ENCODE data around the gene TAF1B. TPM values are rescaled to one million over a fixed set of nuclear protein-coding genes. Genes with fewer than 3 reads are reported as not detected.

The TAF1B gene
- polyA plus RNA-seq, 4 donors = 23.2 to 35.0 (median 29.0) TPM

- DNase-seq (ENCODE audit: low read depth in 4 of 4, low spot score in 3 of 4) = no peak
Observed at GRCh38 chr2:9959262-9959661, 116.0 kb downstream of the TAF1B start.

DNA sequence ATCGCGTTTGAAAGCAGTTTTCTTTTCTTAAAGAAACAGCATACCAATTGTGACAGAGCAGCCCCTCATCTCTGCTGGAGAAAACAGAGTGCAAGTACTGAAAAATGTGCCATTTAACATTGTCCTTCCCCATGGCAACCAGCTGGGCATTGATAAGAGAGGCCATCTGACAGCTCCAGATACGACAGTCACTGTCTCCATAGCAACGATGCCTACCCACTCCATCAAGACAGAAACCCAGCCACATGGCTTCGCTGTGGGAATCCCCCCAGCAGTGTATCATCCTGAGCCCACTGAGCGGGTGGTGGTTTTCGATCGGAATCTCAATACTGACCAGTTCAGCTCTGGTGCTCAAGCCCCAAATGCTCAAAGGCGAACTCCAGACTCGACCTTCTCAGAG lies 117.7 kb downstream of the TAF1B start:
- DNase-seq (ENCODE audit: low read depth in 4 of 4, low spot score in 3 of 4) = no peak

DNA sequence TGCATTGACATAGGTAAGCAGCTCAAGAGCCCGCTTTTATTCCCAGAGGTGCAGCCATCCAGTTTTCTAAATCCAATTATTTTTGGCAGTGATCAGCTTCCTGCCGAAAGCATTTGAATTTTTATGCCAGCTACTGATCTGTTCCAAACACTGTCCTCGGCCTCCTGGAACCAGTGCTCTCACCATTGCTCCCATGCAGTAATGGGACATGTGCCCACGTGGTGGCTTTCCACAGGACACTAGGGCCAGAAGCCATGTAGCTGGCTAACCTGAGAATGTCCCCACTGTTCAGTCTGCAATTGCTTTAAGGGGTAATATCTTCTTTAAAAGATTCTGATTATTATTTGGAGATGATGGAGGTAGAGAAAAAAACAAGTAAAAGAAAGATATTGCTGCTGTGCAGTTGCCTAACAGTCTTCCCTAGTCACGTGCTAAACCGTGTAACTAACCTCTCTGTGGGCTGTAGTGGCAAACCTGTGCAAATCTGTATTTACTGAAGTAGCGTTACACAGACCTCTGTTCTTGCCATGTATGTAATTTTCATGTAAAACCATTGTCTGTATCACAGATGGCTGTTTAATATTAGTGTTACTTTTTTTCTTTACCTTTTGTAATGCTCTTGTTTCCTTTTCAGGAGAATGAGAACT lies 121.2 kb downstream of the TAF1B start:
- DNase-seq (ENCODE audit: low read depth in 4 of 4, low spot score in 3 of 4) = no peak

- no peak for DNase-seq (ENCODE audit: low read depth in 4 of 4, low spot score in 3 of 4)
Observed at GRCh38 chr2:9965119-9965822, 122.0 kb downstream of the TAF1B start.

- no peak for DNase-seq (ENCODE audit: low read depth in 4 of 4, low spot score in 3 of 4)
Observed at GRCh38 chr2:9966491-9967022, 123.3 kb downstream of the TAF1B start.

- no peak for DNase-seq (ENCODE audit: low read depth in 4 of 4, low spot score in 3 of 4)
Observed at GRCh38 chr2:9967053-9967775, 123.9 kb downstream of the TAF1B start.

GRCh38 chr2:9968553-9969497 lies 125.6 kb downstream of the TAF1B start:
- DNase-seq (ENCODE audit: low read depth in 4 of 4, low spot score in 3 of 4) = no peak

- no peak for DNase-seq (ENCODE audit: low read depth in 4 of 4, low spot score in 3 of 4)
Observed at GRCh38 chr2:9970200-9971044, 127.1 kb downstream of the TAF1B start.

DNA sequence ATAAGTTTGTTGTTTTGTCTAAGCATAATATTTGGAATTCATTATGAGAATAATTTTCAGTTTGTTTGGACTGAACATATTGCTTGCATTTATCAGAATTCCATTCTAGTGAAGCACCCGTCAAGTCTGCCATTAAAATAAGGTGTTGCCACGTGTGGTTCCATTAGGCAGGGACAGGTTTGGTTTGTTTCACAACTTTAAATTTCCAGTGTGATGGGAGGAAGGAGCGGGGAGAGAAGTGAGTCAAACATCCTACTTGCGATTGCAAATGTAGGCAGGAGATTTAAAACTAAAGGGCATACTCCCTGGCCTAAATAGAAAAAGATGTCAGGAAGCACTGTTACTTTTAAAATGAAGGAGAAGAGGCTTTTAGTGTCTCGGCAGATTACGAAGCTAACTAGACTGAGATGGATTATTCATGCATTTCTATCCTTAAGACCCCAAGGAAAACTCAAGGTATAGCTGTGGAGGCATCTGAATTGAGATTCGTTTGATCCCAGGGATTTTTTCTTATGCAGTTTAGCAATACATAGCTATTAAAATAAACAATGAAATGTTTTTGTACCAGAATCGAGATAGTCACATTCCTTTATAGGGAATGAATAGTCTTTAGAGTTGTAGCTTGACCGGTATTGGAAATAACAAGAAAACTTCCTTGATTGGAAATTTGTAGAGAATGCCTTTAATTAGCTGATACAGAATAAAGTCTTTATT lies 128.0 kb downstream of the TAF1B start:
- DNase-seq (ENCODE audit: low read depth in 4 of 4, low spot score in 3 of 4) = no peak

GRCh38 chr2:9971890-9972289 lies 128.6 kb downstream of the TAF1B start:
- no peak for DNase-seq (ENCODE audit: low read depth in 4 of 4, low spot score in 3 of 4)

- DNase-seq (ENCODE audit: low read depth in 4 of 4, low spot score in 3 of 4) = no peak
Observed at GRCh38 chr2:9972621-9973479, 129.6 kb downstream of the TAF1B start.

DNA sequence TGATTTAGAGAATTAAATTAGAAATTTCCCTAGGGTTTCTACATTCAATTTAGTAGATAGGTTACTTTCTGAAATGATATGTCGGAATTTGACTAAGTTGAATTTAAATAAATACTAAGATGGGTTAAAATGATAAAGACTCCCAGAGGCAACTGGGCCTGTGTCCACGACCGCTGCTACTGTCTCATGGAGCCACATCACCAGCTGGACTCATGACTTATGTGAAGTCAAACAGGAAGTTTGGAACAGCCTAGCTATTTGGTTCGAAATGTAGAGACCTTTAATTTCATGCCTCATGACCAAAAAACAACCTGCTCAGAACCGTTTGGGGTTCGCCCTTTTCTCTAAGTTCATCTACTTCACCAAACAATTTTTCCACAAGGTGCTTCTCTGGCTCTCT lies 130.4 kb downstream of the TAF1B start:
- no peak for DNase-seq (ENCODE audit: low read depth in 4 of 4, low spot score in 3 of 4)

DNA sequence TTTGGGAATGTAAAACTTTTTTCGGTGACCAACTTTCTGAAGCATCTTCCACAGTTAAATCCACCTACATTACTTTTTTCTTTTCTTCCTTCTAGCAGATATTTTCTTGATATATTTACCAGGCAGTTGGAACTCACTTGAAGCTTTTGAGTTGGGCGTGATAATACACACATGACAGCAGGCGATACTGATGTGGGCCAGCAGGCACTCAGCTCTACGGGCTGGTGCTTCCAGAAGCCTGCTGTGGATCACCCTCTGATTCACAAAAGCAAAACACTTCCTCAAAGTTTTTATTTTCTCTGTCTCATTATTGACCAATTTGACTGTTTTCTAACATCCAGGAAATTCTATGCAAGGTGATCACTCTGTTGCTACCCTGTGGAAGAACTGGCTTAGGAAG lies 131.1 kb downstream of the TAF1B start:
- DNase-seq (ENCODE audit: low read depth in 4 of 4, low spot score in 3 of 4) = no peak

DNA sequence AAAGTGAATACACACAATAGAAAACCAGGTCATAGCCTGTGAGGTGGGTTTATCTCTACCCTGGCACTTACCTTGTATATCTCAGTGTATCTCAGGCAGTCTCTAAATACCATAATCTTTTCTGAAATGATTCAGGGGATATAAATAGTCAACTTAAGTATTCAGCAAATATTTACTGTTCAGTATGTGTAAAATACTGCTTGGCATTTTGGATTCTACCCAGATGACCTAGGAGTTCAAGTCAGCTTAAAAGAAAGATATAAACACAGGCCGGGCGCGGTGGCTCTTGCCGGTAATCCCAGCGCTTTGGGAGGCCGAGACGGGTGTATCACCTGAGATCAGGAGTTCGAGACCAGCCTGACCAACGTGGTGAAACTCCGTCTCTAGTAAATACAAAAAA lies 132.1 kb downstream of the TAF1B start:
- no peak for DNase-seq (ENCODE audit: low read depth in 4 of 4, low spot score in 3 of 4)

GRCh38 chr2:9975805-9976447 lies 132.7 kb downstream of the TAF1B start:
- no peak for DNase-seq (ENCODE audit: low read depth in 4 of 4, low spot score in 3 of 4)

DNA sequence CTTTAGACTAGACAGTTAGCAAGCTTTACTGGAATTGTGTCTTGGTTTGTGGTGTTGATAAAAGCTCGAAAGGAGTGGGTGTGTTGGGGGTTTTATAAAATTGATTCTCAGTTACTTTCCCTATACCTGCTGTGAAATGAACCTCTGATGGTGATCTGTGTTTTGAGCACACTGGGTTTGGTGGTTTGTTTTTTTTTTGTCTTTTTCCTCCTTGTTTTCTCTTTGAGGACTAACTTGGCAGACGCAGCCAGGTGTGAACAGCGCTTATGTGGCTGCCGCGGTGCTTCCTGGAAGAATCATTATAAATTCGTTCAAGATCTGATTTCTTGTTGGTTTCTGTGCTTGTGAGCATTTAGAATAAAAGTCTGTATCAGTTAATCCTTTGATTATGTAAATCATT lies 136.7 kb downstream of the TAF1B start:
- no peak for DNase-seq (ENCODE audit: low read depth in 4 of 4, low spot score in 3 of 4)

DNA sequence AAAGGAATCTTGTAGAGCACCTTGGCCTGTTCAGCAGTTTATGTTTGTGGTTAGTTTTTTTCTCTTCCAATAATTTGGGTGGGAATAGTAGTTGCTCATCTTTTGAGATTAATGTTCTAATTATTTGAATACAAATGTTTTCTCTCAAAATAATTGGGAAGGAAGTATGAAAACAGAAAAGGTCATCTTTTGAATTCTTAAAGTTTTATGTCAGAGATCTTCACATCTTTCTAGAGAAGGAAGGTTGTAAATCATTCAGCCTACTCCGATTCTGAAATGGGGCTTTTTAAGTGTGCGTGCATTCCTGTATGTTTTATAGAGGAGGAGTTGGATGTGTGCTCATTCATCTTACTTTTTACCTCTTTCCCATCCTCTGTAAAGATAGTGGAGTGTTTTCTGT lies 137.2 kb downstream of the TAF1B start:
- no peak for DNase-seq (ENCODE audit: low read depth in 4 of 4, low spot score in 3 of 4)
